HG03520 (cell line): ENCODE results near the gene SLC39A1.
"Not testable (repeated sequence)": the region's sequence is repeated elsewhere in the genome, so short reads cannot be mapped to it uniquely, and the experiment has no call there.

Experiments
- ATAC-seq: cut with Tn5 transposase; IDR thresholded peaks from one replicate; pipeline ENCODE4 v1.9.1; 2021; ENCODE audit warnings: mild to moderate bottlenecking, moderate library complexity; ENCODE audit not compliant: unreplicated experiment

The SLC39A1 gene, protein sequence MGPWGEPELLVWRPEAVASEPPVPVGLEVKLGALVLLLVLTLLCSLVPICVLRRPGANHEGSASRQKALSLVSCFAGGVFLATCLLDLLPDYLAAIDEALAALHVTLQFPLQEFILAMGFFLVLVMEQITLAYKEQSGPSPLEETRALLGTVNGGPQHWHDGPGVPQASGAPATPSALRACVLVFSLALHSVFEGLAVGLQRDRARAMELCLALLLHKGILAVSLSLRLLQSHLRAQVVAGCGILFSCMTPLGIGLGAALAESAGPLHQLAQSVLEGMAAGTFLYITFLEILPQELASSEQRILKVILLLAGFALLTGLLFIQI

DNA sequence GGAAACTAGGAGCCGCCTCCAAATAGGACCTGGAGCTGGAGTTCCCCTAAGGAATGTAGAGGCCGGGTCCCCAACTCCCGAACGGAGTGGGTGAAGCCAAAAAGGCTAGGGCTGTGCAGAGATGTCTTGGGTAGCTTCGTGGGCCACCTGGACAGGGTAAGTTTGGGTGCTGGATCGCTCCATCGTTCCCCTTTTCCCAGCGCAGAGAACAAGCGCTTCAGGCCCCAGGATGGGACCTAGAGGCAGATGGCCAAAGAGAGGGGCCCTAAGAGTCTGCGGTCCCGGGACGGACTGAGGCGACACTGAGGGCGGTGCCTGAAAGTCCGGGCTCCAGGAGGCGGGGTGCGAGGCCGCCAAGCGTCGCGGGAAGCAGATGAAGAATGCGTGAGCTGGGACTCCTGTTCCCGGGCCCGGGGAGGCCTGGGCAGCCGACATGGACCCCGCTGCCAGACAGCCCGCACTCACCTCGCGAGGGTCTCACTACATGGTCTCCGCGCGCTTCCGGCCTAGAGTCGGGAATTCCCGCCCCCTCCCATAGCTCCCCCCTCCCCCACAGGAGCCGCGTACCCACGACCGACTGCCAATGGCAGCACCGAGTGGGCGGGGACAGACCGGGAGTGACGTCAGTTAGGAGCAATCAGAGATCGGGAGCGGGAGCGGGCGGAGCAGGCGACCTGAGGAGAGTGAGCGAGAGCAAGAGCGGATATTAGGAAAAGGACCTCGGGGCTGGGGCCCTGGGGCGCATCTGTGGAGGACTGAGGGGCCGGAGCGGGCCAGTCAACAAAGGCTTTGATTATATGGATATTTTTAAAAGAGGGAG lies at the start of gene SLC39A1:
Gene SLC39A1 (minus strand): TSS at position 508 of the 820 bp plus-strand sequence. CDS start 822 bp downstream, outside the sequence.
- ATAC-seq = peak; percentile 36

DNA sequence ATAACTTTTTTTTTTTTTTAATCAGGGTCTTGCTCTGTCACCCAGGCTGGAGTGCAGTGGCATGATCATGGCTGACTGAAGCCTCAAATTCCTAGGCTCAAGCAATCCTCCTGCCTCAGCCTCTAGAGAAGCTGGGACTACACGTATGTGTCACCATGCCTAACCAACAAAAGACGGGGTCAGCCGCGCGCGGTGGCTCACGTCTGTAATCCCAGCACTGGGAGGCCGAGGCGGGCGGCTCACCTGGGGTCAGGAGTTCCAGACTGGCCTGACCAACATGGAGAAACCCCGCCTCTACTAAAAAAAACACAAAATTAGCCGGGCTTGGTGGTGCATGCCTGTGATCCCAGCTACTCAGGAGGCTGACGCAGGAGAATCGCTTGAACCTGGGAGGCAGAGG lies 49.2 kb upstream of the SLC39A1 start:
- ATAC-seq = not testable (repeated sequence)

DNA sequence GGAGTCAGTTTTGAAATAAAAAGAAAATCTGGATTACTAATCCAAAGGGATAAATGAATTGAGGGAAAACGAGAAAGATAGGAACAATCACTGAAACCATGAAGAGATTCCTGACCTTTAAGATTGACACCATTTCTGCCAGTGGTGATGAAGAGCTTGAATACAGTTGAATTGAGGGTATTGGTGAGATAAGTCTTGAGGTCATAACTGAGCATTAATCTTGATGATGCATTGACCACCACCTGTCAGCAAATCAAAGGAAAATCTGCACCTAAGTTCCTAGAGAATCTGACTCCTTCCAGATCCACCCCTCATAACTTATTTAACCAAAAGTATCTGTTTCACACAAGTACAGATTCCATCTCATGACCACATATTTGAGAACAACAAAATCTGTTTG lies 48.8 kb upstream of the SLC39A1 start:
- ATAC-seq = no peak

DNA sequence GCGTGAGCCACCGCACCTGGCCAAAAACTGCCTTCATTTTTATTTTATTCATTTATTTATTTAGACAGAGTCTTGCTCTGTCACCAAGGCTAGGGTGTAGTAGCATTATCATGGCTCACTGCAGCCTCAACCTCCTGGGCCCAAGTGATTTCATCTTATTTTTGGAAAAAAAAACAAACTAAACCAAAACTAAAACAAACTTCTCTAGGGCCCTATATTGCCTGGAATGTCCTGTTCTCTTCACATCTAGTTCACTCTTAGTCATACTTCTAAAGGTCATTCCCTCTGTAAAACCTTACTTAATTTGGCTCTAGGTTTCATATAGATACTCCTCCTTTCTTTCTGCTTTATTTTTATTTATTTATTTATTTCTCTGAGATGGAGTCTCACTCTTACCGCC lies 42.8 kb upstream of the SLC39A1 start:
- ATAC-seq = no peak

DNA sequence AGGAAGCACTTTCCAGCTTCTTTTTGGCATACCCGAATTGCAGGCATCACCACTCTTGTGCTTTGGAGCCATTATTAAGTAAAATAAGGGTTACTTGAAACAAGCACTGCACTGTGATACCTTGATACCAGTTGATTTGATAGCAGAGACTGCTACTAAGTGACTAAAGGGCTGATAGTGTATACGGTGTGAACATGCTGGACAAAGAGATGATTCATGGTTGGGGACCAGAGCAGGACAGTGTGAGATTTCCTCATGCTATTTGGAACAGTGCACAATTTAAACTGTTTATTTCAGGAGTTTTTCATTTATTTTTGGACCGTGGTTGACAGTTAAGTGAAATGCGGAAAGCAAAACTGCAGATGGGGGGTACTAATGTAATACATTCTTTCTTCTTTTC lies 37.1 kb upstream of the SLC39A1 start:
- no peak for ATAC-seq

DNA sequence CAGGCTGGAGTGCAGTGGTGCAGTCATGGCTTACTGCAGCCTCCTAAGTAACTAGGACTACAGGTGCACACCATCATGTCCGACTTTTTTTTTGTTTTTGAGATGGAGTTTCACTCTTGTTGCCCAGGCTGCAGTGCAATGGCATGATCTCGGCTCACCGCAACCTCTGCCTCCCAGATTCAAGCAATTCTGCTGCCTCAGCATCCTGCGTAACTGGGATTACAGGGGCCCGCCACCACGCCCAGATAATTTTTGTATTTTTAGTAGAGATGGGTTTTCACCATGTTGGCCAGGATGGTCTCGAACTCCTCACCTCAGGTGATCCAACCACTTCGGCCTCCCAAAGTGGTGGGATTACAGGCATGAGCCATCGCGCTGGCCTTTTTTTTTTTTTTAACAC lies 33.5 kb upstream of the SLC39A1 start:
- not testable (repeated sequence) for ATAC-seq

DNA sequence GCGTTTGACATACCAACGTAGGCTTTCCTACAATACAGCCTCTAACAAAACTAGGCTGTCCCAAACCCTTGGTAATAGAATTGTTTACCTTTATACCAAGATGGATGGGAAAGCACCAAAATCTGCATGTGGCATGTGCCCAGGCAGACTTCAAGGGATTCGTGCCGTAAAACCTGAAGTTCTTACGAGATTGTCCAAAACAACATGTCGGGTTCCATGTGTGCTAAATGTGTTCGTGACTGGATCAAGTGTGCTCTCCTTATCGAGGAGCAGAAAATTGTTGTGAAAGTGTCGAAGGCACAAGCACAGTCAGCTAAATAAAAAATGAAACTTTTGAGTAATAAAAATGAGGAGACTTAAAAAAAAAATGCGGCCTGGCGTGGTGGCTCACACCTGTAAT lies 32.3 kb upstream of the SLC39A1 start:
- ATAC-seq = no peak

DNA sequence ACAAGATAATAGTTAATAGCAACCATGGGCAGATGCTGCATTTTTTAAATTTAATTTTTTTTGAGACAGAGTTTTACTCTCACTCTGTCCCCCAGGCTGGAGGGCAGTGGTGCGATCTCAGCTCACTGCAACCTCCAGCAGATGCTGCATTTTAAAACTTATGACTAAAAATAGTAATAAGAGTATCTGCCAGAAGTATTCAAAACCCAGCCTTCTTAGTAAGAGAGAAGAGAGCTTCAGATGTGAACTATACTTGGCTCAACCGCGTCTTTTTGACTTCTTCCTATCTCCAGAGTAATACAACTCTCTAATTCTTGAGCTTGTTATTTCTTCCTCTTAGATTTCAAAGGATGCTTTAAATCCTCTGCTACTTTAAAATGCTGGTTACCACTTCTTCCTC lies 31.9 kb upstream of the SLC39A1 start:
- ATAC-seq = no peak

DNA sequence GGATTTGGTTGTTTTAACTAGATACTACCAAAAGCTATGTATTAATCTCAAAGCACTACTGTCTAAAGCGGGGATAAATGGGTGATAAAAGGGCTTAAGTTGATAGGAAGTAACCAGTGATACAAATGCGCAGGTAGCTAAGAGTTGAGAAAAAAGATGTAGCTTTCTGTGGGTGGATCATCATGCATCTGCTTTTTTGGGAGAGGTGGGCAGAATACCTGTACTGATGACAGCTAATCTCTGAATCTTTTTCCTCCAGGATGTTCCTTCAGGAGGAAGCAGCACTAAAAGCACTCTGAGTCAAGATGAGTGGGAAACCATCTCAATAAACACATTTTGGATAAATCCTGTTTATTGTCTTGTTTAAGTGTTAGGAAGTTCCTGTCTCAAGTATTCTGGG lies 28.5 kb upstream of the SLC39A1 start:
- no peak for ATAC-seq

DNA sequence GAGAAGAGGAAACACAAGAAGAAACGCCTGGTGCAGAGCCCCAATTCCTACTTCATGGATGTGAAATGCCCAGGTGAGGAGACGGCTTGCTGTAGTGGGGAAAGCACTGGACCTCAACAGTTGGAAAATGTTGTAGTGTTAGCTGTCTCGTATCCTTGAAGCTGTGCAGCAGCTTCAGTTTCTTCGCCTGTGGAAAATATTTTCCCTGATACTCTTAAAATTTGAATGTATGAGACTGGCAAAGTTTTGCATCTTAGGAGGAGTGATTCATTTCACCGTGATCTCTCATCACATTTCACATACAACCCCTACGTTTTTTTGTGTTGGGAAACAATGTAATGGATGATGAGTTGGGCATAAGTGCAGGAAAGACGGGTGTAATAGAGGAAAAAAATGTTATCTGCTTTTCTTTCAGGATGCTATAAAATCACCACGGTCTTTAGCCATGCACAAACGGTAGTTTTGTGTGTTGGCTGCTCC lies 27.9 kb upstream of the SLC39A1 start:
- no peak for ATAC-seq

DNA sequence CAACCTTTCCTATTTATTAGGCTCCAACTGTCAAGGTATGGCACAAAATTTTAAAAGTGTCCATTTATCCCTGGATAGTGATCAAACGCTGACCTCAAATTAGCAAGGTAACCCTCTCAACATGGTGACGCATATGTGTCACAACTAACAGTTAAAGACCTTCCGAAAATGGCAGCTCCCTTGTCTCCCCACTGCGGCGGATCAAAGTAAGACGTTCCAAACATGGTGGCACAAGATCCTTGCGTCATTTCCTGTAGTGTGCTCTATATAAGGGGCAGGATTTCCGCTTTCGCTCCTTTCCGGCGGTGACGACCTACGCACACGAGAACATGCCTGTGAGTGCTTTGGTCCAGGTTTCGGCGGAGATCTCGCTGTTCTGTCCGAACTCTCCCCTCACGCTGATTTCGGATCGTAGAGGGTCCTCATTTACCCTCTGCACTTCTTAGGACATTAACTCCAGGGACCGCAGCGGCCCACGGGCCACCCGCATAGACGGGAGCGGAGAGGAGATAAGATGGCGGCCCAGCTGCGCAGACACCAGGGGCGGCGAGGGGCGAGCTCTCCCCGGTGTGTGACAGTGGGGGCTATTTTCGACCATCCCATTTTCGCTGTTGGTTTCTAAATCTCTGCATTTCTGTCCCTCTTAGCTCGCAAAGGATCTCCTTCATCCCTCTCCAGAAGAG lies 27.3 kb upstream of the SLC39A1 start, which contains the start of gene RPS27:
Gene RPS27 (plus strand): TSS at position 295 of the 683 bp plus-strand sequence. CDS start 35 bp downstream, at position 330.
- ATAC-seq = peak; percentile 76

DNA sequence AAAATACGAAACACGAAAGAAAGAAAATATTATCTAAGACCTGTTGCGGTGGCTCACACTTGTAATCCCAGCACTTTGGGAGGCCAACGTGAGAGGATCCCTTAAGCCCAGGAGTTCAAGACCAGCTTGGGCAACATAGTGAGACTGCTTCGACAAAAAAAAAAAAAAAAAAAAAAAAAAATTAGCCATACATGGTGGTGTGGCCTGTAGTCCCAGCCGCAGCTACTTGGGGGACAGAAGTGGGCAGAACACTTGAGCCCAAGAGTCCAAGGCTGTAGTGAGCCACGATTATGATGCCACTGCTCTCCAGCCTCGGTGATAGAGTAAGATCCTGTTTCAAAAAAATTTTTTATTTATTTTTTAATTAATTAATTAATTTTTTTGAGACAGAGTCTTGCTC lies 24.3 kb upstream of the SLC39A1 start:
- no peak for ATAC-seq

DNA sequence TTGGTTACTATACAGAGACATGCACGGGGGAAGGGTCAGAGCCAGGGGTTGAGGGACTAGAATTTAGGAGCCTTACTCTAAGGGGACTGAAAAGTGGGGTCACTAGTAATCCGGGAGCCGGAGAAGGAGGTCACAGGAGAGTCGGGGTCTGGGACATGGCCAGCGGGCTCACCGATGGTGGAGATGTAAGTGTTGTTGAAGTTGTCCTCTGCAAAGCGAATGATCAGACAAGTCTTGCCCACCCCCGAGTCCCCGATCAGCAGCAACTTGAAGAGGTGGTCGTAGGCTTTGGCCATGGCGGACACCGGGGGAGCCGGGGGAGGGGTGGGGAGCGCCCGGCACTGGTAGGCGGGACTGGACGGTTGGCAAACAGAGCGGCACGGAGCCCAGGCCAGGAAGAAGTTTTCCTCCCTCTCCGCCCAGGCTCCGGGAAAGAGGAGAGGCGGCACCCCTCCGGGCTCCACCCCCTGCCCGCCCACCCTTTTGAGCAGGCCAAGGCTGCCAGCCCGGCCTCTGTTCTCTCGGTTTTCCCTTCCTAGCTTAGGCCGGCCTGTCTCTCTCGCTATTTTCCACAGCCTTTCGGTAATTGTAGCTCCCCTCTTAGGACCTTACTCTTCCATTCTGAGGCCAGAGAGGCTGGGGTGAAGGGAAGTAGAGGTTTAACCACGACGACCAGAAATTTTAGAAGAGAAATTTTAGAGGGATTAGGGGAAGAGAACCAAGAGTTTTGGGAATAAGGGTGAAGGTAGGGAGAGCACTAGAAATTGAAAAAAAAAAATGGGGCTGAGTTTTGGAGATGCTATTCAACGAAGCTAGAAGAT lies 22.8 kb upstream of the SLC39A1 start, which contains the start of gene RAB13:
Gene RAB13 (minus strand): TSS at position 399 of the 821 bp plus-strand sequence. CDS start 103 bp downstream, at position 296.
- ATAC-seq = no peak

DNA sequence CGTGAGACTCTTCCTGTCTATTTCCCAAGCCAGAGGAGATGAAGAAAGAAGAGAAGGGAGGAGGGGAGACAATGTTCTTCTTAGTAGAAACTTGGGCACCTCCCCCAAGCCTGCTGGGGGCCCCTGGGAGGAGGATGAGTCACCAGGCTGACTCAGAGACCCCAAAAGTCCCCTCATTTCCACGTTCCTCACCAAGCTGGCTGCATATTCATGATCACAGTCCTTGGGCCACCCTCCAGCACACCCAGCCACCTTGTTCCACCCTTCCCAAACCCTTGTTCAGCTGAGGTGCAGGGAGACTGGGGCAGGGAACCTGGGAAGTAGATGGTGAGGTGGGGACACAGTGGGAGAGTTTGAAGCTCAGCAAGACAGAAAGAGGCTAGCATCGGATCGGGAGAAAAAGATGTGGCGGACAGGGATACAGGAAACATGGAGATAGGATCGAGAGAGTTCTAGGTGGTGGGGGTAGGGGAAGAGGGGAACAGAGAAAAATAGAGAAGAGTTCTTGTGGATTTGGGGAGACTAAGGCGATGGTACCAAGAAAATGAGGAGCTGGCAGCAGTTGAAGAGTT lies 22.1 kb upstream of the SLC39A1 start:
- ATAC-seq = no peak

DNA sequence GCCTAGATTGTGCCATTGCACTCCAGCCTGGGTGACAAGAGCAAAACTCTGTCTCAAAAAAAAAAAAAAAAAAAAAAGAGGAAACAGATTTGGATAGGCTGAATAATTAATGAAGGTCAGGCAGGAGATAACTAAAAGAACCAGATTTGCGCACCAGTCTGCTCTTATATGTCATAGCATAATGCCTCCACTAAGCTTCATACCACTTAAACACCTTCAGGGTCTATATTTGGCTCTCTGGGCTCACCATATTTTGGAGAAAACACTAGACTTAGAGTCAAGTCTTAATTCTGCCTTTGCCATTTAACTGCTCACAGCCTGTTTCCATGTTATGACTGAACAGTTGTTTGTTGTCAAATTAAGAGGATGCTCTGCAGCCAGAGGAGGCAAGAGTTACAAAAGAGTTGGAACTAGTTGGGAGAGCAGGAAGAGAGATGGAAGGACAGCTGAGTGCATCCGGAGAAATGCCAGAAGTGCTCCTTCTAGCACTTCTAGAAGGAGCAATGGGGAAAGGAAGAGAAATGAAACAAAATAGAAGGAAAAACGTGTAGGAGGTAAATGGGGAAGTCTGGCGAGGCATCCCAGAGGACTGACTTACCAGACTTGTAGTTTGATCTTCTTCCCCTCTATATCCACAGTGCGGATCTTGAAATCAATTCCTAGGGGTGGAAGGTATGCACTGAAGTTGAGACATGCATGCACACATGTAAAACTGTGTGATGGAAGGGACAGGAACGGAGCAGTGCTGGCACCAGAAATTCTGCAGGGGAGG lies 21.0 kb upstream of the SLC39A1 start:
- no peak for ATAC-seq

DNA sequence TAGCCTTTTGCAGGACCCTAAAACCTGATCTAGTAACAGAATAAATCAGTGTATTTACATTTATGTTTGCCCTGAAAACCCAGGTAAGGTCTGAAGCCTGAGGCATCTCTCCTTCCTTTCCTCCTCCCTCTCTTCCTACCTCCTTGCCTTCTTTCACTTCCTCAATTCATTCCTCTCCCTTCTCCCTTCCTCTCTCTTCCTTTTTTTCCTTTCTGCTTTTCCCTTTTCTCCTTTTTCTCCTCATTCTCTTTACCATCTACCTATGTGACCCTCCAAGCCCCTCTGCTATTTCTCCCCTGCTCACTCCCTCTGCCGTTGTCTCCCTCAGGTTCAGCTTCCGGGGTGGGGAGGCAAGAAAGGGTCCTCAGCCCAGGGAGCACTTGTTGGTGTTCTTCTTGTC lies 18.4 kb upstream of the SLC39A1 start:
- ATAC-seq = not testable (repeated sequence)

DNA sequence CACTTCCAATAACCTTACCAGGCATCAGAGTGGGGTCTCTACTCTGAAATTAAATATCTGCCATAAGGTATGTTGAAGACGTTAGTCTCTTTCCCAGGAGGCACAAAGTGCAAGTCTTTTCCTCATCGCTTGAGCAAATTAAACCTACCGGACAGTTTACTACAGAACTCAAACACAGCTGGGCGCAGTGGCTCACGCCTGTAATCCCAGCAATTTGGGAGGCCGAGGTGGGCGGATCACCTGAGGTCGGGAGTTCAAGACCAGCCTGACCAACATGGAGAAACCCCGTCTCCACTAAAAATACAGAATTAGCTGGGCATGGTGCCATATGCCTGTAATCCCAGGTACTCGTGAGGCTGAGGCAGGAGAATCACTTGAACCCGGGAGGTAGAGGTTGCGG lies 15.8 kb upstream of the SLC39A1 start:
- ATAC-seq = not testable (repeated sequence)

DNA sequence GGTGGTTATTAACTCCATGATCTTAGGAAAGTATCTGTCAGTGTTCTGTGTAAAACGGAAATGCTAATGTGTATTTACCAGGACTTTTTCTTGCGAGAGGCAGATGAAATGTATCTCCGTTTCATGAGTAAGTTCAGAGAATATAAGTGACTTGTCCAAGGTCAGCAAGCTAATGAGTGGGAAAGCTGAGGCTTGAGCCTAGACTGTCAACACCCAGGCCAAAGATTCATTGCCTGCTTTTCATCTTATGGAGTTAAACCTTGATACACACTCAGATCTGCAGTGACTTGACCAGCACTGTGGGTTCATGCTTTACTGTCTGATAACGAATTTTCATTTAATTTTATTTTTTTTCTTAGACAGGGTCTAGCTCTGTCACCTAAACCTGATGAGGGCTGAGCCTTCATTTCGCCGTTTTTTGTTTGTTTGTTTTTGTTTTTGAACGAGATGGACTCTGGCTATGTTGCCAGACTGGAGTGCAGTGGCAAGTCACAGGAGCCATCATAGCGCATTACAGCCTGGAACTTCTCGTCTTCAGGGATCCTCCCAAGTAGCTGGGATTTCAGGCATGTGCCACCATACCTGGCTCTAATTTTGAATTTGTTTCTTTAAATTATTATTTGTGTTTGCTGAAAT lies 15.1 kb upstream of the SLC39A1 start:
- no peak for ATAC-seq
